Neural cell (in vitro differentiated cells): Measurements from ENCODE around the gene MTFR2. TPM values are rescaled to one million over a fixed set of nuclear protein-coding genes. Genes with fewer than 3 reads are reported as not detected.

Source experiments
- H2AFZ ChIP-seq: fragments of 200-600, 300-800 bp; sonication (generic), shearing (Covaris generic); 2 replicates; pipeline ENCODE4 v1.6.0; 2014; ENCODE audit warnings: low read depth, mild to moderate bottlenecking, antibody characterized with exemption, low read length, moderate library complexity
- H3F3A ChIP-seq: fragments of 200-600 bp; shearing (Covaris generic); 2 replicates; pipeline ENCODE4 v1.6.1; 2016; ENCODE audit warnings: mild to moderate bottlenecking, moderate library complexity, mixed read lengths, antibody characterized with exemption, low read length; ENCODE audit not compliant: insufficient read depth, poor library complexity, severe bottlenecking
- H3K27ac ChIP-seq: fragments of 200-600, 300-800 bp; sonication (generic), shearing (Covaris generic); 2 replicates; pipeline ENCODE4 v1.5.1; 2014; ENCODE audit warnings: mild to moderate bottlenecking, low read length, moderate library complexity
- H3K27me3 ChIP-seq: fragments of 300-800, 200-600 bp; sonication (generic), shearing (Covaris generic); 2 replicates; pipeline ENCODE4 v1.6.0; 2014; ENCODE audit warnings: mild to moderate bottlenecking, low read depth, low read length, moderate library complexity; ENCODE audit not compliant: insufficient read depth
- H3K36me3 ChIP-seq: fragments of 300-800, 200-600 bp; sonication (generic), shearing (Covaris generic); 2 replicates; pipeline ENCODE4 v1.5.1; 2014; ENCODE audit warnings: mild to moderate bottlenecking, antibody characterized with exemption, low read length, moderate library complexity; ENCODE audit not compliant: insufficient read depth
- H3K4me2 ChIP-seq: fragments of 300-800, 200-600 bp; sonication (generic), shearing (Covaris generic); 2 replicates; pipeline ENCODE4 v1.6.0; 2014; ENCODE audit warnings: mild to moderate bottlenecking, low read length
- H3K4me3 ChIP-seq: fragments of 300-800, 200-600 bp; sonication (generic), shearing (Covaris generic); 2 replicates; pipeline ENCODE4 v1.5.1; 2014; ENCODE audit warnings: mild to moderate bottlenecking, low read length, moderate library complexity
- H3K79me2 ChIP-seq: fragments of 200-600 bp; shearing (Covaris generic); replicated peaks from 2 replicates; pipeline ENCODE4 v1.6.0; 2014; ENCODE audit warnings: mild to moderate bottlenecking, low read length, moderate library complexity; ENCODE audit not compliant: insufficient read depth
- H3K9ac ChIP-seq: fragments of 300-800, 200-600 bp; sonication (generic), shearing (Covaris generic); 2 replicates; pipeline ENCODE4 v1.6.1; 2016; ENCODE audit warnings: mild to moderate bottlenecking, low read length, mixed read lengths
- H3K9me2 ChIP-seq: fragments of 200-600 bp; shearing (Covaris generic); 2 replicates; pipeline ENCODE4 v1.6.1; 2016; ENCODE audit warnings: mild to moderate bottlenecking, low read length, mixed read lengths; ENCODE audit not compliant: insufficient read depth
- H3K9me3 ChIP-seq: fragments of 200-600, 300-800 bp; sonication (generic), shearing (Covaris generic); 2 replicates; pipeline ENCODE4 v1.6.1; 2016; ENCODE audit warnings: mild to moderate bottlenecking, mixed run types, low read length, moderate library complexity, mixed read lengths
- H4K20me1 ChIP-seq: fragments of 200-600 bp; shearing (Covaris generic); 2 replicates; pipeline ENCODE4 v1.6.1; 2016; ENCODE audit warnings: mild to moderate bottlenecking, mixed run types; ENCODE audit not compliant: insufficient read depth
- EP300 ChIP-seq: fragments of 450-650 bp; conservative IDR thresholded peaks from 2 replicates; pipeline ENCODE4 v1.6.1; 2014; ENCODE audit warnings: antibody characterized with exemption, mild to moderate bottlenecking, moderate library complexity; ENCODE audit not compliant: poor library complexity, severe bottlenecking
- EZH2 ChIP-seq: fragments of 200-600, 300-800 bp; shearing (Covaris generic), sonication (generic); IDR thresholded peaks from 2 replicates; pipeline ENCODE4 v1.6.1; 2014; ENCODE audit warnings: antibody characterized with exemption, low read length, borderline replicate concordance, mild to moderate bottlenecking; ENCODE audit not compliant: insufficient read depth, poor library complexity, severe bottlenecking
- MXI1 ChIP-seq: fragments of 450-650 bp; conservative IDR thresholded peaks from 2 replicates; pipeline ENCODE4 v1.6.1; 2014; ENCODE audit warnings: antibody characterized with exemption, mild to moderate bottlenecking; ENCODE audit not compliant: poor library complexity, severe bottlenecking
- POLR2AphosphoS5 ChIP-seq: IDR thresholded peaks from 2 replicates; pipeline ENCODE4 v1.6.1; 2012
- RAD21 ChIP-seq: fragments of 450-650 bp; conservative IDR thresholded peaks from 2 replicates; pipeline ENCODE4 v1.6.1; 2014; ENCODE audit warnings: antibody characterized with exemption, mild to moderate bottlenecking, moderate library complexity
- SMC3 ChIP-seq: fragments of 450-650 bp; conservative IDR thresholded peaks from 2 replicates; pipeline ENCODE4 v1.6.1; 2014; ENCODE audit warnings: antibody characterized with exemption, mild to moderate bottlenecking, moderate library complexity; ENCODE audit not compliant: poor library complexity
- TAF1 ChIP-seq: IDR thresholded peaks from 2 replicates; pipeline ENCODE4 v1.6.1; 2012; ENCODE audit warnings: low read depth
- polyA plus RNA-seq: library from polyadenylated mRNA; depleted of rRNA; stranded (reverse); fragments of >200 nt; gene quantifications from 2 replicates; pipeline ENCODE4 v1.2.3, GENCODE V29; 2014
- TF ChIP-seq, protein P1 (sequence below): IDR thresholded peaks from 2 replicates; pipeline ENCODE4 v1.6.1; 2012; ENCODE audit warnings: borderline replicate concordance
- TF ChIP-seq, protein P2 (sequence below): fragments of 450-650 bp; IDR thresholded peaks from 2 replicates; pipeline ENCODE4 v1.5.1; 2014; ENCODE audit warnings: antibody characterized with exemption, mild to moderate bottlenecking, moderate library complexity; ENCODE audit not compliant: poor library complexity, severe bottlenecking

The MTFR2 gene
- polyA plus RNA-seq, 1 donor from 2014 or later = not detected

DNA sequence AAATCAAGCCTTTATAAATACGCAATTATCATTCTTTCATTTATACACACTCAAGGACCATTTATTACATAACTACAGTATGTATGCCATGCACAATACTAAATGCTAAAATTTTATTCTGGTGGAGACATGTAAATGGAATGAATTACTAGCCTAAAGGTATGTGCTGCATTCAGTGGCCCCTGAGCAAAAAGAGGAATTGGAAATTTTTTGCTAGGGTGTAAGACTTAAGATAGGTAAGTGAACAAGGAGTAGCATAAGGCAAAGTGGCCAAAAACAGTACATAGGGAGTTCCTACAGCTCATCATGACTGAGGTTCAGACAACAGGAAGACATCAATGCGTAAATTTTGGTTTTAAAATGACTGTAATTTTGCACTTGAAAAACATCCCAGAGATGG is 2.3 kb upstream of the MTFR2 start:
- Histone ChIP-seq H3F3A (no peaks in the 10 kb centered on the region), H3K4me2 (no peak overlapping the region), H3K9me2 (no peaks in the 10 kb centered on the region), H3K27me3 (no peaks in the 10 kb centered on the region), H2AFZ (no peak overlapping the region), H3K36me3 (peaks cover 8% of the 10 kb centered on the region), H4K20me1 (no peaks in the 10 kb centered on the region), H3K79me2 (no peaks in the 10 kb centered on the region), H3K9me3 (no peaks in the 10 kb centered on the region), H3K27ac (no peak overlapping the region), H3K4me3 (no peak overlapping the region), H3K9ac (no peak overlapping the region)
- TF ChIP-seq MXI1 (no peak), EZH2 (no peak), EP300 (no peak), RAD21 (no peak)

DNA sequence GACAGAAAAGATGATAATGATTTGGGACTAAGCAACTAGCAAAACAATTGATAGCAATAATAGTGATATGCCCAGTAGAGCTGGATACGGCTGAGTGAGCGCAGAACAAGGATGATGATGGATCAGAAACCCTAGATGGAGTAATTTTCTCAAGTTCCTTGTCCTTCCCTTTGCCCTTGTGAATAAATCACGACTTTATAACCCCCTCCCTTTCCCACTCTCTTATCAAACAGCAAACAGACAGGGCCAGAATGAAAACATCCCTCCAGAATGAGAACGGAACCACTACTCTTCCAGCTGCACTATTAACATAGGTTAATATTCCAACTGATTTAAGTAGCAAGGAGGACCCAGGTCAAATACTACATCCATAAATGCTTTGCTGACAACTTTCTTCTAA is 1.3 kb upstream of the MTFR2 start:
- H3K9me2 ChIP-seq = no peaks in the 10 kb centered on the region
- H3K4me3 ChIP-seq = no peak overlapping the region
- no peaks in the 10 kb centered on the region for H3K36me3 ChIP-seq
- H3K79me2 ChIP-seq = no peaks in the 10 kb centered on the region
- H2AFZ ChIP-seq = no peak overlapping the region
- H4K20me1 ChIP-seq = no peaks in the 10 kb centered on the region
- TF ChIP-seq RAD21 = no peak
- no peak for TF ChIP-seq EP300
- TF ChIP-seq SMC3 = no peak
- TF ChIP-seq MXI1 = no peak
- TF ChIP-seq, protein P1, sequence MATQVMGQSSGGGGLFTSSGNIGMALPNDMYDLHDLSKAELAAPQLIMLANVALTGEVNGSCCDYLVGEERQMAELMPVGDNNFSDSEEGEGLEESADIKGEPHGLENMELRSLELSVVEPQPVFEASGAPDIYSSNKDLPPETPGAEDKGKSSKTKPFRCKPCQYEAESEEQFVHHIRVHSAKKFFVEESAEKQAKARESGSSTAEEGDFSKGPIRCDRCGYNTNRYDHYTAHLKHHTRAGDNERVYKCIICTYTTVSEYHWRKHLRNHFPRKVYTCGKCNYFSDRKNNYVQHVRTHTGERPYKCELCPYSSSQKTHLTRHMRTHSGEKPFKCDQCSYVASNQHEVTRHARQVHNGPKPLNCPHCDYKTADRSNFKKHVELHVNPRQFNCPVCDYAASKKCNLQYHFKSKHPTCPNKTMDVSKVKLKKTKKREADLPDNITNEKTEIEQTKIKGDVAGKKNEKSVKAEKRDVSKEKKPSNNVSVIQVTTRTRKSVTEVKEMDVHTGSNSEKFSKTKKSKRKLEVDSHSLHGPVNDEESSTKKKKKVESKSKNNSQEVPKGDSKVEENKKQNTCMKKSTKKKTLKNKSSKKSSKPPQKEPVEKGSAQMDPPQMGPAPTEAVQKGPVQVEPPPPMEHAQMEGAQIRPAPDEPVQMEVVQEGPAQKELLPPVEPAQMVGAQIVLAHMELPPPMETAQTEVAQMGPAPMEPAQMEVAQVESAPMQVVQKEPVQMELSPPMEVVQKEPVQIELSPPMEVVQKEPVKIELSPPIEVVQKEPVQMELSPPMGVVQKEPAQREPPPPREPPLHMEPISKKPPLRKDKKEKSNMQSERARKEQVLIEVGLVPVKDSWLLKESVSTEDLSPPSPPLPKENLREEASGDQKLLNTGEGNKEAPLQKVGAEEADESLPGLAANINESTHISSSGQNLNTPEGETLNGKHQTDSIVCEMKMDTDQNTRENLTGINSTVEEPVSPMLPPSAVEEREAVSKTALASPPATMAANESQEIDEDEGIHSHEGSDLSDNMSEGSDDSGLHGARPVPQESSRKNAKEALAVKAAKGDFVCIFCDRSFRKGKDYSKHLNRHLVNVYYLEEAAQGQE = no peak
- TF ChIP-seq EZH2 = no peak
- no peak for TF ChIP-seq TAF1
- no peak for TF ChIP-seq POLR2AphosphoS5
- TF ChIP-seq, protein P2, sequence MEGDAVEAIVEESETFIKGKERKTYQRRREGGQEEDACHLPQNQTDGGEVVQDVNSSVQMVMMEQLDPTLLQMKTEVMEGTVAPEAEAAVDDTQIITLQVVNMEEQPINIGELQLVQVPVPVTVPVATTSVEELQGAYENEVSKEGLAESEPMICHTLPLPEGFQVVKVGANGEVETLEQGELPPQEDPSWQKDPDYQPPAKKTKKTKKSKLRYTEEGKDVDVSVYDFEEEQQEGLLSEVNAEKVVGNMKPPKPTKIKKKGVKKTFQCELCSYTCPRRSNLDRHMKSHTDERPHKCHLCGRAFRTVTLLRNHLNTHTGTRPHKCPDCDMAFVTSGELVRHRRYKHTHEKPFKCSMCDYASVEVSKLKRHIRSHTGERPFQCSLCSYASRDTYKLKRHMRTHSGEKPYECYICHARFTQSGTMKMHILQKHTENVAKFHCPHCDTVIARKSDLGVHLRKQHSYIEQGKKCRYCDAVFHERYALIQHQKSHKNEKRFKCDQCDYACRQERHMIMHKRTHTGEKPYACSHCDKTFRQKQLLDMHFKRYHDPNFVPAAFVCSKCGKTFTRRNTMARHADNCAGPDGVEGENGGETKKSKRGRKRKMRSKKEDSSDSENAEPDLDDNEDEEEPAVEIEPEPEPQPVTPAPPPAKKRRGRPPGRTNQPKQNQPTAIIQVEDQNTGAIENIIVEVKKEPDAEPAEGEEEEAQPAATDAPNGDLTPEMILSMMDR = no peak
- no peak overlapping the region for H3K9ac ChIP-seq
- H3K27ac ChIP-seq = no peak overlapping the region
- no peak overlapping the region for H3K4me2 ChIP-seq
- no peaks in the 10 kb centered on the region for H3F3A ChIP-seq
- no peaks in the 10 kb centered on the region for H3K9me3 ChIP-seq
- no peaks in the 10 kb centered on the region for H3K27me3 ChIP-seq

DNA sequence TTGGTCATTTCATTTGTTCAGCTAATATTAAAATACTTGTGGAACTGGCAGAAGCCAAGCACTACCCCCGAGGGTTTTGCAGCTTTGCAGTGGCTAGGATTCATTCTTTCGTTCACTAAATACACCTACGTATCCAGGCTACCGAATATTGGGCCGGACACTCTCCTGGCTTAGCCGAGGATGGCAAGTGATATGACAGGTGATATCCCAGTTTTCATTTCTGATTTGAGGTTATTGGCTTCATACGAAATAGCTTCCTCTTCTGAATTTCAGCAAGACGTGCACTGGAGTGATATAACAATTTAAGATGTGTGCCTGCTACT is 536 bp upstream of the MTFR2 start:
- no peaks in the 10 kb centered on the region for H4K20me1 ChIP-seq
- H3K4me2 ChIP-seq = peak overlapping the region; percentile 88
- peak overlapping the region; percentile 68 for H3K4me3 ChIP-seq
- peak overlapping the region; percentile 43 for H2AFZ ChIP-seq
- H3K9me2 ChIP-seq = no peaks in the 10 kb centered on the region
- H3K9ac ChIP-seq = peak overlapping the region; percentile 49
- H3F3A ChIP-seq = no peaks in the 10 kb centered on the region
- H3K36me3 ChIP-seq = no peaks in the 10 kb centered on the region
- H3K27ac ChIP-seq = no peak overlapping the region
- H3K79me2 ChIP-seq = no peaks in the 10 kb centered on the region
- H3K9me3 ChIP-seq = no peaks in the 10 kb centered on the region
- no peaks in the 10 kb centered on the region for H3K27me3 ChIP-seq
- TF ChIP-seq, protein P2 = no peak
- TF ChIP-seq RAD21 = peak; percentile 3
